GM18868 (cell line): Measurements from ENCODE around the gene ZC3H14.

Experiments used
- ATAC-seq: cut with Tn5 transposase; IDR thresholded peaks from one replicate; pipeline ENCODE4 v1.9.1; 2021; ENCODE audit warnings: mild to moderate bottlenecking, moderate library complexity; ENCODE audit not compliant: unreplicated experiment

ZC3H14 gene

GRCh38 chr14:88599761-88600439, 37.1 kb downstream of the ZC3H14 start:
- ATAC-seq, result peak; percentile 97

GRCh38 chr14:88604212-88604611, 41.4 kb downstream of the ZC3H14 start:
- ATAC-seq, result no peak

DNA sequence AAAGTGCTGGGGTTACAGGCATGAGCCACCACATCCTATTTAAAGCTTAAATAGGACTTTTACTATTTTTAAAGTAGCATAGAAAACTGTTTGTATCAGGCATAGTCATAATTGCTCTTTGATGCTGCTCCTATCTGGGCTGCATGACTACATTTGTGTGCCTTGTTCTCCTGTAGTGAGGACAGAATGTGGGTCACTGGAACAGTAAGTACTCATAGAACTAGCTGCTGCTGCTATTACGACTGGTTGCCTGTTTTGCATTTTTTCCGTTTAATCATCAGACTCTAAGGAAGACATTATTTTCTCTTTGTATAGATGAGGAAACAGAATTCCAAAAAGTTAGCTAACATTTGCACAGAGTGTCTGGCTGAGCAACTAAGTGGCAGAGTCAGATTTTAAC, 42.8 kb downstream of the ZC3H14 start:
- no peak for ATAC-seq

DNA sequence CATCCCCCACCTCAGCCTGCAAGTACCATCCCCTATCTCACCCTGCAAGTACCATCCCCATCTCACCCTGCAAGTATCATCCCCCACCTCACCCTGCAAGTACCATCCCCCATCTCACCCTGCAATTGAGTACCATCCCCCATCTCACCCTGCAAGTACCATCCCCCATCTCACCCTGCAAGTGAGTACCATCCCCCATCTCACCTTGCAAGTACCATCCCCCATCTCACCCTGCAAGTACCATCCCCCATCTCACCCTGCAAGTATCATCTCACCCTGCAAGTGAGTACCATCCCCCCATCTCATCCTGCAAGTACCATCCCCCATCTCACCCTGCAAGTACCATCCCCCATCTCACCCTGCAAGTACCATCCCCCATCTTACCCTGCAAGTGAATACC, 45.0 kb downstream of the ZC3H14 start:
- ATAC-seq, result no peak

GRCh38 chr14:88611878-88612277, 49.0 kb downstream of the ZC3H14 start:
- ATAC-seq, result no peak

- ATAC-seq, result no peak
These were observed 50.1 kb downstream of the ZC3H14 start for GRCh38 chr14:88612981-88613380.

DNA sequence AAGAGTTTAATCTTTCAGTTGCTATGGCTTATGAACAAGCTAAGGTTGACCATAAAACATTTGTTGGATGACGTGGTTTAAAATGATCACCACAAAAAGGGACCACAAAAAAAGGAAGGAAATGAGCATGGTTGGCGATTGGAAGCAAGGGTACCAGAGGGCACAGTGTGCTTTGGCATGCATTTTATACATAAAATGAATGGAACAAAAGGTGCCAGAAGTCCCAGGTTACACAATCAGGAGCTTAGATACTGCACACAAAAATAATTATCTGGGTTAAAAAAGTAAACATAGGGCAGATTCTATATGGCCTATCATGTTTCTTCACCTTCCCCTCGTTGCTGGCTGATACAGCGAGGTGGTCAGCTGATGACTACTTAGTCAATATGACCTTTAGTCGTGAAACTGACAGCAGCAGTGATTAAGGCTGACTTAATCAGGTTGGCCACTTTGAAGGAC, 50.7 kb downstream of the ZC3H14 start:
- ATAC-seq, result no peak

DNA sequence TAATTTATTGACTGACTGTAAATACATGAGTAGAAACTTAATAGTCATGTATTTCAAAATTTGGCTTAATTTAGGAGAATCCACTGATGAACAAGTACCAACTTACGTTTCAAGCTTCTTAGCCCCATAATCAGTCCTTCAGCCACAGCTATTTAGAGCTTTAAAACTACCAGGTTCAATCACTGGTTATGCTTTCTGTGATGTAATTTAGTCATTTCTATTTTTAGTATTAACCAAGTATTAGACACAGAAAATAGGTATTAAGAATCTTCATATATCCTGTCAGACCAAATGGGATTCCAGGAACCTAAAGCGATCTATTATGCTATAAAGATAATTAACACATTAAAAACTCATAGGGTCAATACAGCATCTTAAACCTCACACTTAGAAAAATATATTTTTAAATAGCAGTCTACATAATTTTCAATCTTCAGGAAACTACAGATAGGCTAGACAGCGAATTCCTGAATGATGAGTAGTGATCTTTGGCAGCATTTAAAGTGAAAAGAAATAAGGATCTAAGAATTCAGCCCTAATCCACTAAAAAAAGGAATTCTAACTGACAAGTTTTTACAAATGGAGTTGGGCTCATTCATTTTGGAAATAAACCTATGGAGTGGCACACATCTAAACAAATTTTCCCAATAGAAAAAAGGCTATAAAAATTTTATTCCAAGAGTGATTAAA, 51.5 kb downstream of the ZC3H14 start:
- peak; percentile 70 for ATAC-seq

- ATAC-seq, result no peak
These were observed 53.9 kb downstream of the ZC3H14 start for GRCh38 chr14:88616697-88617096.

DNA sequence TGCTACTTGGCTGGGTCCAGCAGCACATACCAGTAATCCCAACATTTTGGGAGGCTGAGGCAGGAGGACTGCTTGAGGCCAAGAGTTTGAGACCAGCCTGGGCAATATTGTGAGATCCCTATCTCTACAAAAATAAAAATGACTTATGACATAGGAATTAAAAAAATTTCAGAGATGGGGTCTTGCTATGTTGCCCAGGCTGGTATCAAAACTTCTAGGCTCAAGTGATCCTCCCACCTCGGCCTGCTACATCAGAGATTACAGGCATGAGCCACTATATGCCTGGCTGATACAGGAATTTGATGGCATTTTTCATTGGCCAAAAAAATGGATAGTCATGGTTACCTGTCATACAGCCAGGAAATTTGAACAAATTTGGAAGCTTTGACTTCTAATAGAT, 54.6 kb downstream of the ZC3H14 start:
- no peak for ATAC-seq

DNA sequence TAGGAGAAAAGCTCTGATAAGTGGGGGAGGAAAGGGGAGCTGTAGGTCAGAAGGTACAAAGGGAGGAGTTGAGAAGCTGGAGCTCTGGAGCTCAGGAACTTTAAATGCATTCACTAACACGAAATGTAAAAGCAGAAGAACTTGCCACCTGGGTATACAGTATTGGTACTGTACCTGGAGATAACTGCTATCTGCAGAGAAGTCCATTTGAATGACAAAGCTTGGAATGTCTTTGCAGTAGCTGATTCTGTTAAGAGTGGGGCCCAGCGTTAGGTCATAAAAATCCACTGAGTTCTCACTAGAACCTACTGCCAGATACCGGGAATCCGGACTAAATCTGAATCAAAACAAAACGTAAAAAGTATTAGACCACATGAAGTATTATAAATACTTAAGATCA, 55.6 kb downstream of the ZC3H14 start:
- no peak for ATAC-seq

- no peak for ATAC-seq
These were observed 58.3 kb downstream of the ZC3H14 start for GRCh38 chr14:88621100-88621499.

DNA sequence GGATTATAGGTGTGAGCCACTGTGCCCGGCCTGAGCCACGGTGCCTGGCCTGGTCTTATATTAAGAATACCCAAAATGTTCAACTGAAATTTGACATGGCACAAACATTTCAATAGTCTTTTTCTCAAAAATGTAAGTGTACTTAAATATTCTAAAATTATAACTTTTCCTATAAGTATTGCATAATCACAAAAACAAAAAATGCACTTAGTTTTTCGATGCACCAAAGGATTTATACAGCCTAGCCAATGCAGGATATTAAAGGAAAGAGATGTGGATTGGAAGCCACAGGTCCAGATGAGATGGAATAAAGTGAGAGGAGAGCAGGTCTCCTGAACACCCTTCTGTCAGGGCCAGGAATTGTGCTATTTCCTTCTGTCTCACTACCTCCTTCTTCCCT, 62.8 kb downstream of the ZC3H14 start:
- no peak for ATAC-seq

GRCh38 chr14:88628033-88628432, 65.2 kb downstream of the ZC3H14 start:
- peak; percentile 65 for ATAC-seq

DNA sequence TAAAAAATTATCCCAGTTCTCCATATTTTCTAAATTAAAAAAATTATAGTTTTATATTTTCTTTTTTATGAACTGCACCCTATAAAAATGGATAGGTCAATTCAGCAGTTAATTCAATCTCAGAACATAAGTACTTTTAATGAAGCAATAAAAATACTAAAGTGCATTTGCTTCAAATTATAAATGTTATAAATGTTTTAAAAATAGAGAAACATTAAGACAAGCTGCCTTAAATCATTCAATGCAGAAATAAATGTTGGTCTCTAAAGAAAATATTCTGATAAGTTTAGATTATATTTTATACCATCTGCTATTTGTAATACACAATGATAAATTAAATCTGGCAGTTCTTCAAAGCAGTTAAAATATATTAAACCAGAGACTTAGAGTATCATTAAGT, 65.6 kb downstream of the ZC3H14 start:
- ATAC-seq, result no peak

GRCh38 chr14:88630565-88630964, 67.7 kb downstream of the ZC3H14 start:
- no peak for ATAC-seq

GRCh38 chr14:88631091-88631490, 68.3 kb downstream of the ZC3H14 start:
- ATAC-seq, result no peak

- no peak for ATAC-seq
These were observed 69.7 kb downstream of the ZC3H14 start for GRCh38 chr14:88632512-88632911.

DNA sequence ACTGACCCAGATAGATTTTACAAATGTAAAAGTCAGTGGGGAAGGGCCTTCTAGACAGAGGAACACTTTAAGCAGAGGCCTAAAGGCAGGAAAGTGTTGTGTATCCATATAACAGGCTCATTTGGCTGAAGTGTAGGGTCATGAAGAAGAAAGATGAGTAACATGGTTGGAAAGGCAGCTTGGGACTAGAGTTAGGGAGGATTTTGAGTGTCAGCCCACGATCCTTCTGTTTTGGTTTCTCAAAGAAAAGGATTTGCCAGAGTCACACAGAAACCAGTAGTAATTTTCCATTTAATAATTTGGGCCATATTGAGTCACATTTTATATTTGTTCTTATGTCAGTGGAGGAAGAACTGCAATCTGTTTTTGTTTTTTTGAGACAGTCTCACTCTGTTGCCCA, 76.4 kb downstream of the ZC3H14 start:
- no peak for ATAC-seq

GRCh38 chr14:88660056-88660455, 97.2 kb downstream of the ZC3H14 start:
- ATAC-seq, result no peak

GRCh38 chr14:88667555-88668273, 104.9 kb downstream of the ZC3H14 start:
- ATAC-seq, result peak; percentile 79
